ENCODE results near the gene MPPED2. TPM values are rescaled to one million over a fixed set of nuclear protein-coding genes. Genes with fewer than 3 reads are reported as not detected.

Gene MPPED2
- total RNA-seq, 1 donor: not detected

- no peak for TF ChIP-seq CTCF (IDR thresholded peaks at IDR 0.05; ENCODE audit: insufficient read depth, low read depth, low read length)
- no peak overlapping the region for H3K4me3 ChIP-seq (ENCODE audit: low read depth, low read length)
- DNase-seq (ENCODE audit: low read depth): no peak
These were observed 5.6 kb downstream of the MPPED2 start for GRCh38 chr11:30580573-30580972.

- H3K4me3 ChIP-seq (ENCODE audit: low read depth, low read length): no peak overlapping the region
- no peak for DNase-seq (ENCODE audit: low read depth)
- TF ChIP-seq CTCF (IDR thresholded peaks at IDR 0.05; ENCODE audit: insufficient read depth, low read depth, low read length): no peak
These were observed 6.6 kb downstream of the MPPED2 start for GRCh38 chr11:30579415-30580175.

- H3K4me3 ChIP-seq (ENCODE audit: low read depth, low read length): no peak overlapping the region
- no peak for TF ChIP-seq CTCF (IDR thresholded peaks at IDR 0.05; ENCODE audit: insufficient read depth, low read depth, low read length)
- no peak for DNase-seq (ENCODE audit: low read depth)
These were observed 7.7 kb downstream of the MPPED2 start for GRCh38 chr11:30578406-30578805.

- no peak overlapping the region for H3K4me3 ChIP-seq (ENCODE audit: low read depth, low read length)
- no peak for TF ChIP-seq CTCF (IDR thresholded peaks at IDR 0.05; ENCODE audit: insufficient read depth, low read depth, low read length)
- no peak for DNase-seq (ENCODE audit: low read depth)
These were observed 12.2 kb downstream of the MPPED2 start for GRCh38 chr11:30573951-30574350.

- no peak for DNase-seq (ENCODE audit: low read depth)
- TF ChIP-seq CTCF (IDR thresholded peaks at IDR 0.05; ENCODE audit: insufficient read depth, low read depth, low read length): no peak
- H3K4me3 ChIP-seq (ENCODE audit: low read depth, low read length): no peak overlapping the region
These were observed 17.2 kb downstream of the MPPED2 start for GRCh38 chr11:30568931-30569330.

GRCh38 chr11:30567644-30568043, 18.5 kb downstream of the MPPED2 start:
- no peak for DNase-seq (ENCODE audit: low read depth)
- TF ChIP-seq CTCF (IDR thresholded peaks at IDR 0.05; ENCODE audit: insufficient read depth, low read depth, low read length): no peak
- no peak overlapping the region for H3K4me3 ChIP-seq (ENCODE audit: low read depth, low read length)

GRCh38 chr11:30567120-30567519, 19.0 kb downstream of the MPPED2 start:
- TF ChIP-seq CTCF (IDR thresholded peaks at IDR 0.05; ENCODE audit: insufficient read depth, low read depth, low read length): no peak
- no peak for DNase-seq (ENCODE audit: low read depth)

More at GRCh38 chr11:30567120-30567519, 19.0 kb downstream of the MPPED2 start:
- no peak overlapping the region for H3K4me3 ChIP-seq (ENCODE audit: low read depth, low read length)

Data from fibroblast of villous mesenchyme (primary cell).